ENCODE measurements around the gene LRP4. TPM values are rescaled to one million over a fixed set of nuclear protein-coding genes. Genes with fewer than 3 reads are reported as not detected.

LRP4 gene
- total and polyA plus RNA-seq, 2 donors (not counting 3 experiments of a cell fraction or from before 2014, with no cell fraction given), result 0.86 to 2.0 TPM

GRCh38 chr11:46858920-46859546, 59.3 kb downstream of the LRP4 start:
- no peak for FAIRE-seq
- dilution Hi-C loops (cut with MboI; ENCODE audit: extremely low pct_ligation_motif_present, low sequenced_read_pairs), result no loop called here
- H3K9ac ChIP-seq (replicated peaks; ENCODE audit: extremely low read depth, insufficient read depth, low read length), result no peak overlapping the region
- no peaks in the 10 kb centered on the region for H3K9me3 ChIP-seq (replicated peaks; ENCODE audit: control insufficient read depth, insufficient read depth, low read length)
- no peak overlapping the region for H3K27ac ChIP-seq (ENCODE audit: insufficient read depth, low read depth, low read length)
- H4K20me1 ChIP-seq (replicated peaks; ENCODE audit: control insufficient read depth, extremely low read depth, insufficient read depth, low read length), result no peaks in the 10 kb centered on the region
- no peaks in the 10 kb centered on the region for H3K36me3 ChIP-seq (ENCODE audit: control insufficient read depth in 2 of 2, extremely low read depth in 1 of 2, insufficient read depth in 2 of 2, low read length in 2 of 2)
- DNase-seq (ENCODE audit: low read depth, low spot score), result no peak
- POLR2A ChIA-PET, result interaction anchor here (0.6 kb wide), 1 partner anchor 36 kb away, joined by 7 read pairs; no protein-coding TSS in a partner anchor
- no peaks in the 10 kb centered on the region for H3K27me3 ChIP-seq (ENCODE audit: control insufficient read depth in 2 of 2, insufficient read depth in 2 of 2, low read length in 2 of 2)
- H2AFZ ChIP-seq (ENCODE audit: low read depth, low read length), result no peak overlapping the region
- no peaks in the 10 kb centered on the region for H3K9me1 ChIP-seq (replicated peaks; ENCODE audit: control insufficient read depth, extremely low read depth, insufficient read depth, low read length)
- CTCF ChIA-PET, result no interaction called here
- TF ChIP-seq POLR2A (IDR thresholded peaks at IDR 0.05; ENCODE audit: low read depth, low read length), result no peak
- no peak for TF ChIP-seq JUN (IDR thresholded peaks at IDR 0.05; ENCODE audit: borderline replicate concordance, insufficient read depth, insufficient read length, low read depth)
- TF ChIP-seq POLR2AphosphoS5 (IDR thresholded peaks at IDR 0.05; ENCODE audit: insufficient read depth, low read depth, low read length), result no peak
- no peak for TF ChIP-seq EZH2 (IDR thresholded peaks at IDR 0.05; ENCODE audit: borderline replicate concordance, low read depth, low read length, severe bottlenecking)
- TF ChIP-seq CTCF (IDR thresholded peaks at IDR 0.05; ENCODE audit: extremely low read depth in 1 of 2, insufficient read depth in 1 of 2, low read depth in 1 of 2, low read length in 2 of 2), result no peak
- no peak for TF ChIP-seq FOS (IDR thresholded peaks at IDR 0.05; ENCODE audit: borderline replicate concordance, insufficient read depth, low read length)
- no peak for TF ChIP-seq MAX (IDR thresholded peaks at IDR 0.05; ENCODE audit: insufficient read depth, insufficient read length)
- no peak for TF ChIP-seq GATA2 (IDR thresholded peaks at IDR 0.05; ENCODE audit: insufficient read depth, insufficient read length, low read depth, low read length)
- TF ChIP-seq MYC (IDR thresholded peaks at IDR 0.05; ENCODE audit: low read depth, low read length), result no peak
- H3K4me2 ChIP-seq (ENCODE audit: insufficient read depth, low read length), result no peak overlapping the region
- H3K79me2 ChIP-seq (ENCODE audit: control insufficient read depth, insufficient read depth, low read length), result no peaks in the 10 kb centered on the region
- no peaks in the 10 kb centered on the region for H3K4me1 ChIP-seq (ENCODE audit: control insufficient read depth, extremely low read depth, insufficient read depth, low read length)
- no TSS peak for BruUV-seq (replicated peaks)
- H3K4me3 ChIP-seq (replicated peaks in 1 of 3; ENCODE audit: insufficient read depth in 1 of 3, low read depth in 1 of 3, low read length in 3 of 3), result no peak overlapping the region
- intact Hi-C loops (cut with micrococcal nuclease), result no loop called here
